ENCODE results near the gene IFIT1. TPM values are rescaled to one million over a fixed set of nuclear protein-coding genes. Genes with fewer than 3 reads are reported as not detected.

The IFIT1 gene
- total RNA-seq, 4 donors from 2014 or later = 1.1 to 18.5 (median 9.4) TPM

GRCh38 chr10:89357096-89357495 is 35.3 kb upstream of the IFIT1 start:
- Histone ChIP-seq H3K9me3 (no peaks in the 10 kb centered on the region), H3K27me3 (no peaks in the 10 kb centered on the region), H3K4me1 (peaks cover 2 to 4% (median 4%) of the 10 kb centered on the region in 4 donors), H3K27ac (no peak overlapping the region), H3K36me3 (no peaks in the 10 kb centered on the region), H3K4me3 (no peak overlapping the region)
- in situ Hi-C loops (cut with MboI; ENCODE audit: low pct_ligation_motif_present in 1 of 4, low pct_unique_long_range_greater_than_20kb in 1 of 4, low sequenced_read_pairs in 3 of 4) = no loop called here
- TF ChIP-seq EP300 (IDR thresholded peaks at IDR 0.05; ENCODE audit: low read depth) (no peak), CTCF (IDR thresholded peaks at IDR 0.05) (no peak), POLR2A (IDR thresholded peaks at IDR 0.05) (no peak), POLR2AphosphoS5 (IDR thresholded peaks at IDR 0.05) (no peak)
- WGBS, 2 donors (ENCODE audit: low coverage in 1 of 2) = 70% methylated on average over 1 of the region's 1 CpG; no CpG with 5 or more reads in 1 of the 2 donors
- DNase-seq = no peak
- intact Hi-C loops (cut with DNase I; ENCODE audit: low total_unique reads) = no loop called here

- no peaks in the 10 kb centered on the region for H3K4me1 ChIP-seq
- TF ChIP-seq POLR2A (IDR thresholded peaks at IDR 0.05) (no peak), CTCF (IDR thresholded peaks at IDR 0.05) (no peak), EP300 (IDR thresholded peaks at IDR 0.05; ENCODE audit: low read depth) (no peak), POLR2AphosphoS5 (IDR thresholded peaks at IDR 0.05) (no peak)
- H3K27ac ChIP-seq = no peak overlapping the region
- no peaks in the 10 kb centered on the region for H3K27me3 ChIP-seq
- no peak for DNase-seq
- intact Hi-C loops (cut with DNase I; ENCODE audit: low total_unique reads) (no loop called here), in situ Hi-C loops (cut with MboI; ENCODE audit: low pct_ligation_motif_present in 1 of 4, low pct_unique_long_range_greater_than_20kb in 1 of 4, low sequenced_read_pairs in 3 of 4) (no loop called here)
- no peaks in the 10 kb centered on the region for H3K36me3 ChIP-seq
- no peak overlapping the region for H3K4me3 ChIP-seq
- H3K9me3 ChIP-seq = no peaks in the 10 kb centered on the region
- WGBS, 2 donors (ENCODE audit: low coverage in 1 of 2) = 75 to 83% methylated on average over 1 to 2 of the region's 2 CpGs
Observed at GRCh38 chr10:89357975-89358374, 34.4 kb upstream of the IFIT1 start.

GRCh38 chr10:89360157-89360556 is 32.3 kb upstream of the IFIT1 start:
- TF ChIP-seq POLR2AphosphoS5 (IDR thresholded peaks at IDR 0.05) (no peak), EP300 (IDR thresholded peaks at IDR 0.05; ENCODE audit: low read depth) (no peak), CTCF (IDR thresholded peaks at IDR 0.05) (no peak), POLR2A (IDR thresholded peaks at IDR 0.05) (no peak)
- no peak overlapping the region for H3K4me3 ChIP-seq
- no peaks in the 10 kb centered on the region for H3K36me3 ChIP-seq
- no peaks in the 10 kb centered on the region for H3K4me1 ChIP-seq
- no peak for DNase-seq
- in situ Hi-C loops (cut with MboI; ENCODE audit: low pct_ligation_motif_present in 1 of 4, low pct_unique_long_range_greater_than_20kb in 1 of 4, low sequenced_read_pairs in 3 of 4) = no loop called here
- H3K27me3 ChIP-seq = no peaks in the 10 kb centered on the region
- H3K9me3 ChIP-seq = no peaks in the 10 kb centered on the region
- intact Hi-C loops (cut with DNase I; ENCODE audit: low total_unique reads) = no loop called here
- no peak overlapping the region for H3K27ac ChIP-seq

GRCh38 chr10:89362929-89363328 is 29.5 kb upstream of the IFIT1 start:
- DNase-seq = no peak
- Histone ChIP-seq H3K27me3 (no peaks in the 10 kb centered on the region), H3K36me3 (no peaks in the 10 kb centered on the region), H3K4me3 (no peak overlapping the region), H3K4me1 (peaks cover 0 to 9% (median 0%) of the 10 kb centered on the region in 4 donors), H3K9me3 (no peaks in the 10 kb centered on the region), H3K27ac (no peak overlapping the region)
- intact Hi-C loops (cut with DNase I; ENCODE audit: low total_unique reads) = no loop called here
- no peak for TF ChIP-seq POLR2AphosphoS5 (IDR thresholded peaks at IDR 0.05)
- TF ChIP-seq CTCF (IDR thresholded peaks at IDR 0.05) = no peak
- TF ChIP-seq EP300 (IDR thresholded peaks at IDR 0.05; ENCODE audit: low read depth) = no peak
- no peak for TF ChIP-seq POLR2A (IDR thresholded peaks at IDR 0.05)
- in situ Hi-C loops (cut with MboI; ENCODE audit: low pct_ligation_motif_present in 1 of 4, low pct_unique_long_range_greater_than_20kb in 1 of 4, low sequenced_read_pairs in 3 of 4) = no loop called here

Measured in transverse colon (tissue), 4 donors.